Fibroblast of skin of abdomen (primary cell): ENCODE data around the gene FOXP2. TPM values are rescaled to one million over a fixed set of nuclear protein-coding genes. Genes with fewer than 3 reads are reported as not detected.
"Not testable (repeated sequence)": the region's sequence is repeated elsewhere in the genome, so short reads cannot be mapped to it uniquely, and the experiment has no call there.

ENCODE experiments used
- DNase-seq: peaks from one replicate; pipeline ENCODE4 v3.0.0-alpha.2; 2013
- polyA plus RNA-seq, 2 experiments: library from polyadenylated mRNA; unstranded; fragments of 120-200 nt; gene quantifications; one replicate each; pipeline ENCODE4 v1.2.1, GENCODE V29; 2013; ENCODE audit not compliant: insufficient read length in 2 of 2

FOXP2 gene
- 10.8 TPM for polyA plus RNA-seq (2013, experiment 1 of 2; ENCODE audit: insufficient read length)
- 10.3 TPM for polyA plus RNA-seq (2013, experiment 2 of 2; ENCODE audit: insufficient read length)

- DNase-seq, result peak; percentile 32
Measured at GRCh38 chr7:114414156-114415063, at the start of gene FOXP2. TSS of gene FOXP2 (plus strand) at chr7:114414815. CDS start at chr7:114426512, 11,697 bp downstream.

- DNase-seq, result peak; percentile 51
Measured at GRCh38 chr7:114365791-114366190, 48.8 kb upstream of the FOXP2 start.

- DNase-seq, result no peak
Measured at GRCh38 chr7:114368492-114368891, 46.1 kb upstream of the FOXP2 start.

- no peak for DNase-seq
Measured at GRCh38 chr7:114369294-114369693, 45.3 kb upstream of the FOXP2 start.

GRCh38 chr7:114372619-114373018 lies 42.0 kb upstream of the FOXP2 start:
- DNase-seq, result no peak

GRCh38 chr7:114375907-114376306 lies 38.7 kb upstream of the FOXP2 start:
- no peak for DNase-seq

- not testable (repeated sequence) for DNase-seq
Measured at GRCh38 chr7:114383946-114384345, 30.7 kb upstream of the FOXP2 start.

GRCh38 chr7:114384346-114384745 lies 30.3 kb upstream of the FOXP2 start:
- DNase-seq, result not testable (repeated sequence)

- DNase-seq, result no peak
Measured at GRCh38 chr7:114388021-114388420, 26.6 kb upstream of the FOXP2 start.

- DNase-seq, result peak; percentile 34
Measured at GRCh38 chr7:114392686-114393085, 21.9 kb upstream of the FOXP2 start.

GRCh38 chr7:114402876-114403635 lies 11.6 kb upstream of the FOXP2 start:
- no peak for DNase-seq

- peak; percentile 17 for DNase-seq
Measured at GRCh38 chr7:114405427-114405826, 9.2 kb upstream of the FOXP2 start.

GRCh38 chr7:114409750-114410149 lies 4.9 kb upstream of the FOXP2 start:
- DNase-seq, result peak; percentile 71

- DNase-seq, result no peak
Measured at GRCh38 chr7:114412548-114412947, 2.1 kb upstream of the FOXP2 start.

- DNase-seq, result no peak
Measured at GRCh38 chr7:114413761-114414155, 857 bp upstream of the FOXP2 start.

- no peak for DNase-seq
Measured at GRCh38 chr7:114415064-114415989, 712 bp downstream of the FOXP2 start.

- DNase-seq, result no peak
Measured at GRCh38 chr7:114416129-114416990, 1.7 kb downstream of the FOXP2 start.

- no peak for DNase-seq
Measured at GRCh38 chr7:114417290-114417689, 2.7 kb downstream of the FOXP2 start.

GRCh38 chr7:114418117-114418516 lies 3.5 kb downstream of the FOXP2 start:
- DNase-seq, result no peak

GRCh38 chr7:114419441-114420272 lies 5.0 kb downstream of the FOXP2 start:
- DNase-seq, result no peak
